Stomach smooth muscle (tissue), 2 donors: ENCODE results near the gene ETV5.

Experiments
- H3K27ac ChIP-seq: one replicate; pipeline ENCODE4 v1.7.0; 2013; ENCODE audit warnings: mild to moderate bottlenecking, low read length, inconsistent platforms
- H3K27me3 ChIP-seq, 2 donors: one replicate each; pipeline ENCODE4 v1.7.0; 2013; ENCODE audit warnings: low read length in 2 of 2; ENCODE audit not compliant: insufficient read depth in 2 of 2, control insufficient read depth in 1 of 2
- H3K36me3 ChIP-seq, 2 donors: one replicate each; pipeline ENCODE4 v1.7.0; 2013; ENCODE audit warnings: low read length in 2 of 2; ENCODE audit not compliant: control insufficient read depth in 2 of 2, insufficient read depth in 2 of 2
- H3K4me1 ChIP-seq: one replicate; pipeline ENCODE4 v1.7.0; 2013; ENCODE audit warnings: low read length; ENCODE audit not compliant: control insufficient read depth, insufficient read depth
- H3K4me3 ChIP-seq, 2 donors: one replicate each; pipeline ENCODE4 v1.7.0; 2013; ENCODE audit warnings: low read length in 2 of 2
- H3K9ac ChIP-seq, 2 donors: one replicate each; pipeline ENCODE4 v1.7.0; 2013; ENCODE audit warnings: low read length in 2 of 2, mild to moderate bottlenecking in 1 of 2
- H3K9me3 ChIP-seq, 2 donors: one replicate each; pipeline ENCODE4 v1.7.0; 2013; ENCODE audit warnings: low read length in 2 of 2; ENCODE audit not compliant: control insufficient read depth in 2 of 2
- donor health status: healthy.
- donor health status: Pancreatic carcinoma.

ETV5 gene

DNA sequence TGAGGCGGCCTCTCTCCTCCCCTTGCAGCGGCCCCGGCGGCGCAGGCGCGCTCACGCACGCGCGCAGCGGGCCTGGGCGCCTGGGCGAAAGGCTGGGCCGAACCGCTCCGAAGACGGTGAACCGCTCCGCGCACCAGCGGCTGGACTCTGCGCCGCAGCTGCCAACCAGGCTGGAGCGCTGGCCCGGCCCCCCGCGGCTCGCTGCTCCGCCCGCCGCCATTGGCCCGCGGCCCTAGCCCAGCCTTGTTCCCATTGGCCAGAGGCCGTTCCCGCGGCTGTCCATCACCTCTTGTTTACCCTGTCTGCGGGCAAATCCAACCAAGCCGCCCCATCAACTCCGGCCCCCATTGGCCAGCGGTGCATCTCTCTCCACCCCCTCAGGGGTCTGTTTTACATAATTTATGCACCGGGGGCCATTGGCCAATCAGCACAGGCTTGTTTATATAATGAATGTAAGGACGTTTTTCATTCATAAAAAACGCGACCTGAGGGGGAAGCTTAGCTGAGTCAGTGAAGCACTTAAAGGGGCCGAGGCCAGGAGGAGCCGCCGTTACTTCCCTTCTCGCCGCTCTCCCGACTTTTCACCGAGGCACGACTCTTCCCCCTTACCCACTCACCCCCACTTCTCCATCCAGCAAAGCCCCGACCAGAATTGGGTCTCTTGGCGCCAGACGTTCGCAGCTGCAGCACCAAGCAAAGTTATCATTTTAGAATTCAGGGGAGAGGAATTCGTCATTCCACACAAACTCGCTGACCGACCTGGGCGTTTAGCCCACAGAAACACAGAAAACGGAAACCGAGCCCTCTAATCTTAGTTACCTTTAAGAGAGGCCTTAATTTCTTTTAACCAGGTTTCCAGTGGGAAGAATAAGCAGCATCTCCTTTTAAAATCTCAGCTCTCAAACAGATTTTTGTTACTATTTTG, at the start of gene ETV5:
Gene ETV5 (minus strand): TSS at position 149 of the 925 bp plus-strand sequence. CDS start 3,221 bp downstream, outside the sequence.
- Histone ChIP-seq H3K4me3 (peak within 1 kb of the TSS; percentile 85 to 89), H3K4me1 (peaks cover 19% of the 10 kb centered on the region), H3K27me3 (peaks cover 10 to 12% of the 10 kb centered on the region in 2 donors), H3K9me3 (no peaks in the 10 kb centered on the region), H3K27ac (peak within 1 kb of the TSS; percentile 77), H3K36me3 (no peaks in the 10 kb centered on the region), H3K9ac (peak within 1 kb of the TSS; percentile 71 to 83)

DNA sequence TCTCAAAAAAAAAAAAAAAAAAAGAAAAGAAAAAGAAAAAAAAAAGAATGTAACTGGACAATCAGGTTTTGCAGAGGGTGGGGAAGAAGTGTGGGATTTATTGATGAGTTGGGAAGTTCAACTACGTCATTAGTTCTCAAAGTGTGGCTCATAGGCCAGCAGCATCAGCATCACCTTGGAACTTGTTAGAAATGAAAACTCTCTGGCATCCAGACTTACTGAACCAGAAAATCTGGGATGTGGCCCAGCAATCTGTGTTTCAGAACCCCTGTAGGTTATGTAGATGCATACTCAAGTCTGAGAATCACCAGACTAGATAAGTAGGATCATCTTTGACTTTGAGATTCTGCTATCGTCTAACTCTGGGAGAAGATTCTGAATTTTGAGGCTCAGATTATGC, 45.8 kb upstream of the ETV5 start:
- Histone ChIP-seq H3K4me3 (no peak overlapping the region), H3K36me3 (peaks cover 0 to 17% of the 10 kb centered on the region in 2 donors), H3K27me3 (no peaks in the 10 kb centered on the region), H3K27ac (no peak overlapping the region), H3K9ac (no peak overlapping the region), H3K9me3 (no peaks in the 10 kb centered on the region), H3K4me1 (no peaks in the 10 kb centered on the region)

DNA sequence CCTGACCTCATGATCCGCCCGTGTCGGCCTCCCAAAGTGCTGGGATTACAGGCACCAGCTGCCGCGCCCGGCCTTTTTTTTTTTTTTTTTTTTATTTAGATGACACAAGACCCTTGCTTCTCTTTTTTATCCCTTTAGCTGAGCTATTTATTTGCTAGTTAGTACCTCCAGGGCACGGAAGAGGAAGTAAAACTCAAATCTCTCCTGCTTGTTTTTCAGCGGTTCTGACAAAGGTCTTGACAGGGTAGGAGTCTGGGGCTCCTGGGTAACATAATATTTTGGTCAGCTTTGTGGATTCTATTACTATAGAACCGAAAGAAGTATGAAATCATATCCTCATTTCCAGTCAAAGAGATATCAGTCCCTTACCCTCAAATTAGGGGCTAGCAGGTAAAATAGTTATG, 44.0 kb upstream of the ETV5 start:
- no peaks in the 10 kb centered on the region for H3K4me1 ChIP-seq
- H3K4me3 ChIP-seq, result no peak overlapping the region
- H3K9ac ChIP-seq, result no peak overlapping the region
- no peaks in the 10 kb centered on the region for H3K9me3 ChIP-seq
- H3K36me3 ChIP-seq, result peaks cover 0 to 29% of the 10 kb centered on the region in 2 donors
- no peaks in the 10 kb centered on the region for H3K27me3 ChIP-seq
- H3K27ac ChIP-seq, result no peak overlapping the region

DNA sequence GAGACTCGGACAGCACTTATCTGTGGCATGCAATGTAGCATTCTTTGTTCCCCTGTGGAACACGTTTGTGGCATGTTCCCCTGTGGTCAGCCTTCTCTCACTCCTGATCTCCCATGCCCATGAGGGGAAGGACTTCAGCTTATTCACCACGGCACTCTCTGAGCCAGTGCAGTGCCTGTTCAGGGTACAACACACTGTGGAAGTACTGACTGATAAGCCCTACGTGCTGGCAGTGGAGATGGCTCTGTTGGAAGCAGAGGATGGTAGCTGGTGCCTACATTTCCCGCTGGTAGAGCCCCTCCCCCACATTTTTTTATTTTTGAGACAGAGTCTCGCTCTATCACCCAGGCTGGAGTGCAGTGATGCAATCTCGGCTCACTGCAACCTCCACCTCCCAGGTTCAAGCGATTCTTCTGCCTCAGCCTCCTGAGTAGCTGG, 43.5 kb upstream of the ETV5 start:
- H3K9me3 ChIP-seq, result no peaks in the 10 kb centered on the region
- H3K27ac ChIP-seq, result no peak overlapping the region
- H3K4me3 ChIP-seq, result no peak overlapping the region
- peaks cover 0 to 29% of the 10 kb centered on the region in 2 donors for H3K36me3 ChIP-seq
- H3K27me3 ChIP-seq, result no peaks in the 10 kb centered on the region
- H3K9ac ChIP-seq, result no peak overlapping the region
- no peaks in the 10 kb centered on the region for H3K4me1 ChIP-seq

DNA sequence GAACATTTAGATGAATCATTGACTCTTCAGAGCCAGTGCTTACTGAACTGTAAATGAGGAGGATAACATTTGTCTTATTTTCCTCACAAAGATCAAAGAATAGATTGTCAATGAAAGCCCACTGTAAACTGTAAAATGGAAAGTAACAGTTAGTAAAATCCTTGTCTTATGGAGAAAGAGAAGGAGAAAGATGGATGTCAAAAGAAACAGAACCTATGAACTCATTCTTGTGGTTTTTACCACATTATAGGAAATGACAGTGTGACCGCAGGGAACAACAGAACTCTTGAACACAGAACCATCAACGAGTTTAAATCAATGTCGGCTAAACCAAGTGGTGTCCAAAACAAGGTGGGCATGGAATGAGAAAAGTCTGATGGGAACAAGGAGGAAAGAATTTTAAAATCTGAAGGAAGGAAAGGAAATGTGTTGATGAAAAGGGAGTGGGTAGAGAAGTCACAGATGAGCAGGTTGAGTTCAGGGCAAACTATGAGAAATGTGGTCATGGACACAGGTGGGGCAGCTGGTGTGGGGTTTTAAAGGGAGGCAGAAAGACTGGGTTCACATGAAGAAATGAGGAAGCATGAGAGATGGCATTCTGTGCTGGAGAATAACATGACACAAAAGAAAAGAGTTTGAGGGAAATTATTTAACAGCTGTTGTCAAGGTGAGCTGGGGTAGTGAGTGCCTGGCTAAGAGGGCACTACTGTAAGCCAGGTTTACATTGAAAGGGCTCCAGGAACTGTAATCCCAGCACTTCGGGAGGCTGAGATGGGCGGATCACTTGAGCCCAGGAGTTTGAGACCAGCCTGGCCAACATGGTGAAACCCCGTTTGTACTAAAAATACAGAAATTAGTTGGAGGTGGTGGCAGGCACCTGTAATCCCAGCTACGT, 42.4 kb upstream of the ETV5 start:
- H3K9ac ChIP-seq, result no peak overlapping the region
- H3K4me3 ChIP-seq, result no peak overlapping the region

DNA sequence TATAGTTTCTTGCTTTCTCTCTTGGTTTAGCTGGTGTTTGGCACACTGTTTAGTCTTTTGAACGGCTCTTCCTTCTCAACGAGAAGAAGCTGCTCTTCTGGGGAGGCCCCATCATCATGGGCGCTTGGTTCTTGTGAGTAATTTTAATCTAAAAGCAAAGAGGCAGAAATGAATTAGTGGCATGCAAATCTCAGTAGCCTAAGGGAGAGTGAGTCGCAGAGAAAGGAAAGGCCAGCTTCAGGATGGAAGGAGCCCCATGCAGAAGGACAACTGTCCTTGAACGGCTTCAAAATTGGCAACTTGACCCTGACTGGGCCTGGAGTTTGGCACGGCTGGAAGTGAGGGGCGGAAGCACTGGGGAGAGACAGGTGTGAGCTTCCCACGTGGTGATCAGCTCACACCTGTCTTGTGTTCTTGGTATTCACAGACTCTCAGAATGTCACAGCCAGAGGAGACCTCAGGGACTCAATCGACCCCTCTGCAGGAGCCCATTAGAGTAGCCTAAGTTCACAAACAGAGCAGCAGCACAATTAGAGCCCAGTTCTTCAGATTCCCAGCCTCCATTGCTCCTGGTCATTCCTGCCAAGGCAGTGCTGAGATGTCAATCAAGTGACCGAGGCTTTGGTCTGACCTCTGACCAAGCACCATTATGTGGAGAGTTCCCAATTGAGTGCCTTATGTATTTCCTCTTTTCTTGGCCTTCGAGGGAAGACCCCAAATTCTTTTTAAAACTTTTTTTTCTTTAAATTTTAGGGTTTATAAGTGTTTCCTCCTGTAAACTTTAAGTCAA, 41.3 kb upstream of the ETV5 start:
- Histone ChIP-seq H3K27me3 (no peaks in the 10 kb centered on the region), H3K4me3 (no peak overlapping the region), H3K9ac (no peak overlapping the region), H3K27ac (no peak overlapping the region), H3K4me1 (no peaks in the 10 kb centered on the region), H3K36me3 (peaks cover 0 to 29% of the 10 kb centered on the region in 2 donors), H3K9me3 (no peaks in the 10 kb centered on the region)

More for the DNA sequence above, 42.4 kb upstream of the ETV5 start:
- no peaks in the 10 kb centered on the region for H3K27me3 ChIP-seq
- no peak overlapping the region for H3K27ac ChIP-seq
- H3K4me1 ChIP-seq, result no peaks in the 10 kb centered on the region
- peaks cover 0 to 29% of the 10 kb centered on the region in 2 donors for H3K36me3 ChIP-seq
- no peaks in the 10 kb centered on the region for H3K9me3 ChIP-seq

DNA sequence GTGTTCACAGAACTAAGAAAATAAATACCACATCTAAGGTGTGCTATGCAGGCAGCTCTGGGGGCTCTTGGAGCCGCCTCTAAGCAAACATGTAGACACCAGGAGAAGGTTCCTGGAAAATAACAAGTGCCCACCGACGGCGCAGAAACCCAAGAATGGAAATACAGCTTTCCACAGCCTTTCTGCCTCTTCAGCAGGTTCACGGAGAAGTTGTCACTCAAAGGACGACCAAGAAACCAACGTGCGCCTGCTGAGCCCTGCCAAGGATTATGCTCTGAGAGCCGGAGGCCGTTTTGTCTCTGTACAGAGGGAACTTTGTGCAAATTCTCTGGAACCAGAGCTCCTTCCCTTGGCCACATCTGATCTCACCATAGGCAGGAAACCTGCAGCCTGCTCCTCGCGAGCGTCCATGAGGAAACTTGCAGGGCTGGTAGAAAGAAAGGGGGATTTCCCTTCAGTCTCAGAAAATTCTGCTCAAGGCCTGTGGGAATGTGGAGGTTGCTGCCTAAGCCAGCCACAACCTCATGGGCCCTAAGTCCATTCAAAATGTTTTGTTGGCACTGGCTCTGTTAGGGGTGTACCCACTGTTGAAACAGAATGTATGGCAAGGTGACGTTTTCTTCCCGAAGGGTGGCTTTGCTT, 40.6 kb upstream of the ETV5 start:
- Histone ChIP-seq H3K9me3 (no peaks in the 10 kb centered on the region), H3K9ac (no peak overlapping the region)

DNA sequence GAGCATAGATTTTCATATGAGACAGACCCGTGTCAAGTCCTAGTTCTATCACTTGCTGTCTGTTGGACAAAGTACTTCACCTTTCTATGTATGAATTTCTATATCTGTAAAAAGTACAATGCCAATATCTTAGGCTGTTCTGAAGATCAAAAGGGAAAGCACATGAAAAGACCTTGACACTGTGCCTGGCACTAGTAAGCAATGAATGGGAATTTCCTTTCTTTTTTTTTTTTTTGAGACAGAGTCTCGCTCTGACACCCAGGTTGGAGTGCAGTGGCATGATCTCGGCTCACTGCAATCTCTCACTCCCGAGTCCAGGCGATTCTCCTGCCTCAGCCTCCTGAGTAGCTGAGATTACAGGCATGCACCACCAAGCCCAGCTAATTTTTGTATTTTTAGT, 35.4 kb upstream of the ETV5 start:
- no peaks in the 10 kb centered on the region for H3K4me1 ChIP-seq
- H3K9ac ChIP-seq, result no peak overlapping the region
- H3K36me3 ChIP-seq, result peaks cover 0 to 9% of the 10 kb centered on the region in 2 donors
- no peaks in the 10 kb centered on the region for H3K9me3 ChIP-seq
- H3K27me3 ChIP-seq, result no peaks in the 10 kb centered on the region
- no peak overlapping the region for H3K4me3 ChIP-seq
- H3K27ac ChIP-seq, result no peak overlapping the region

More for the DNA sequence above, 40.6 kb upstream of the ETV5 start:
- no peaks in the 10 kb centered on the region for H3K27me3 ChIP-seq
- H3K4me1 ChIP-seq, result no peaks in the 10 kb centered on the region
- peaks cover 0 to 27% of the 10 kb centered on the region in 2 donors for H3K36me3 ChIP-seq
- H3K27ac ChIP-seq, result no peak overlapping the region
- no peak overlapping the region for H3K4me3 ChIP-seq

DNA sequence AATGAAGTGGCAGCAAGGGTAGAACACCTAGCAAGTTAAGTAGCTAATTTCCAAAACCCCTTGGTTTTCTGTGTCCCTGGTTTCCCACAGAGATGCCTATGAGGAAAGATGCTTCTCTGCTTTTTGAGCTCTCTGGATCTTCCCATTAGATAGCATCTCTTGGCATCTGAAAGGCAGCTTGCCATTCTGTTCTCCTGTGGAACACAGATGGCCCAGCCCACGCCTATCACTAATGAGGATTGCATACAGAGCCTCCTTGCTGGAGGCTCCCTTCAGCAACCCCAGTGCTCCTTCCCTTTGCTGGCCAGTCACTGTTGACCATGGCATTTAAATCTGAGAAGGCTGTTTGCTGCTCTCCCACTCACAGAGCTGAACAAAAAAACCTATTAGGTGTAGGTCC, 34.4 kb upstream of the ETV5 start:
- no peaks in the 10 kb centered on the region for H3K4me1 ChIP-seq
- H3K4me3 ChIP-seq, result no peak overlapping the region
- peaks cover 0 to 4% of the 10 kb centered on the region in 2 donors for H3K36me3 ChIP-seq
- no peak overlapping the region for H3K27ac ChIP-seq
- no peak overlapping the region for H3K9ac ChIP-seq
- no peaks in the 10 kb centered on the region for H3K9me3 ChIP-seq
- H3K27me3 ChIP-seq, result no peaks in the 10 kb centered on the region
